Left cardiac atrium (tissue), 4 donors: ENCODE measurements around the gene CCDC78. TPM values are rescaled to one million over a fixed set of nuclear protein-coding genes. Genes with fewer than 3 reads are reported as not detected.

ENCODE experiments used
- ATAC-seq, 2 donors: fragments of 200-7000 bp; cut with Tn5 transposase; one replicate each; pipeline ENCODE4 v1.9.1; 2020; ENCODE audit warnings: mild to moderate bottlenecking in 2 of 2, moderate library complexity in 2 of 2
- DNase-seq: peaks from one replicate; pipeline ENCODE4 v3.0.0-alpha.2; 2020
- intact Hi-C, 2 donors: fragments of 100-400 bp; cut with DNase I; formaldehyde crosslinking; loops; one replicate each; pipeline versions ENCODE4 v1.14.1 to v1.15.1; 2022 to 2023
- long read RNA-seq: library from polyadenylated mRNA; unstranded; transcript quantifications from one replicate; pipeline ENCODE4 v2.0.0, GENCODE V29; 2021
- total RNA-seq, 2 donors: library from RNA; stranded (reverse); fragmentation: NEBNext Ultra II Directional; extraction: Animal tissue kit (Norgen Biotek cat#: 25700); gene quantifications; one replicate each; pipeline ENCODE4 v1.2.1, GENCODE V29; 2021
- donor health status: DM: no; HTN: yes; CAD: no.
- donor health status: DM: no; HTN: yes; CAD: no; lungs with severe emphysema.
- donor health status: DM: yes; HTN: yes; CAD: no.
- donor health status: Dilated cardiomyopathy.

CCDC78 gene
- under 1 TPM; 0.50 to 0.56 TPM for total RNA-seq
- long read RNA-seq: 0 reads

DNA sequence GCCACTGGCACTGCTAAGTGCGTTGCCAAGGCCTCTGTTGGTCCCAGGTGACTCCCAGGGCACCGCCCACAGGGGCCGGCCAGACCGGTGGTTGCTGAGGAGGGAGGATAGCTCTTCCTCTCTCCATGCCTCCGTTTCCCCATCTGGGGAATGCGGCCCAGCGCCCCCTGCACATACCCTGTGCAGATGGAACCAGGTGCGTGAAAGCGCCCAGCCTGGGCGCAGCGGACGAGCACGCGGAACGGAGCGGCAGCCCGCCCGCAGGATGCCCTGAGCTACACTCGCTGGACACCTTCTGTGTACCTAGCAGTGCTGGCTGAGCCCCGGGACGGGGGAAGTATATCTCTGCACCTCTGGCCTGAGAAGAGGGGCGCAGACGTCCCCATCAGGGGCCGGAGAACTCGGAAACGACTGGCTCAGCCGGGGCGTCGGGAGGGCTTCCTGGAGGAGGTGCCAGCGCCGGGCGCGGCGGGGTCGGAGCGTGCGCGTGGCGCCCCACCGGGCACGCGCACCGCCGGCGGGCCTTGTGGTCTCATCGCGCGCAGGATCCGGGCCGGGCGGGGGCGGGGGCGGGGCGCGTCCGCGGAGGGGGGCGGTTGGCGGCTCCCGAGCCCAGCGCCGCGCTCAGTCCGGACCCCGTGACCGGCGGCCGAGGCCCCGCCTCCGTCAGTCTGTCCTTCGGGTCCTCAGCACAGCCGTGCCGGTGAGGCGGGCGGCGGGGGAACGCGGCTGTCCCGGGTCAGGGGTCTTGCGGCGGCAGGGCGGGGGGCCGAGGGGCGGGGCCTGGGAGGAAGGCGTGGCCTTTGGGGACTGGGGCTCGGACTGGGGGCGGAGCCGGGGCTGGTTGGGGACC is at the start of gene CCDC78, which contains the start of gene HAGHL:
Gene CCDC78 (minus strand): TSS at position 6 of the 853 bp plus-strand sequence. CDS start 76 bp downstream, outside the sequence.
Gene HAGHL (plus strand): TSS at position 669 of the 853 bp plus-strand sequence. CDS start 404 bp downstream, outside the sequence.
- intact Hi-C loops: no loop called here
- ATAC-seq: peak; percentile 45 to 52
- DNase-seq: peak; percentile 78

DNA sequence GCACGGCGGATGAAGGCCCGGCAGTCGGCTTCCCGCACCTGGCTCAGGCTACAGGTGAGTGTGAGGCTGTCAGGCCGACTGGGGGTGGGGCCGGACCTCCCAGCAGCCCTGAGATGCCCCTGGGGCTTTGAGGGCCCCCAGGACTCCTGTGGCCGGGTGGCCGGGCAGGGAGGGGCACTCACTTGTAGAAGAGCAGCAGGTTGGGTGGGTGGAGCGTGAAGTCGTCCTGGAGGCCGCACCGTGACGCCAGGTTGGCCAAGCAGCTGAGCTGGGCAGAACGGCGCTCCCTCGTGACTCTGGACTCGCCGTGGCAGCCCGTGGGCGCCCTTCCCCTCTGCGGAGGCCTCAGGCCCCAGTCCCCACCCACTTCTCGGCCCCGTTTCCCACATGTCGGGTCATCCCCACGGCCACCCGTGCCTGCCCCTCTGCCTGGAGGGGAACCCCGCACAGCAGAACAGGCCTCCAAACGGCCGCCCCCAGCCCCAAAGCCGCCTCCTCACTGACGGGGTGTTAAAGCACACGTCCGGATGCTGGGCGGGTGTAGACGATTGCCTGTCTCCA is 49.1 kb upstream of the CCDC78 start:
- intact Hi-C loops: no loop called here
- DNase-seq (no peak), ATAC-seq (no peak)

DNA sequence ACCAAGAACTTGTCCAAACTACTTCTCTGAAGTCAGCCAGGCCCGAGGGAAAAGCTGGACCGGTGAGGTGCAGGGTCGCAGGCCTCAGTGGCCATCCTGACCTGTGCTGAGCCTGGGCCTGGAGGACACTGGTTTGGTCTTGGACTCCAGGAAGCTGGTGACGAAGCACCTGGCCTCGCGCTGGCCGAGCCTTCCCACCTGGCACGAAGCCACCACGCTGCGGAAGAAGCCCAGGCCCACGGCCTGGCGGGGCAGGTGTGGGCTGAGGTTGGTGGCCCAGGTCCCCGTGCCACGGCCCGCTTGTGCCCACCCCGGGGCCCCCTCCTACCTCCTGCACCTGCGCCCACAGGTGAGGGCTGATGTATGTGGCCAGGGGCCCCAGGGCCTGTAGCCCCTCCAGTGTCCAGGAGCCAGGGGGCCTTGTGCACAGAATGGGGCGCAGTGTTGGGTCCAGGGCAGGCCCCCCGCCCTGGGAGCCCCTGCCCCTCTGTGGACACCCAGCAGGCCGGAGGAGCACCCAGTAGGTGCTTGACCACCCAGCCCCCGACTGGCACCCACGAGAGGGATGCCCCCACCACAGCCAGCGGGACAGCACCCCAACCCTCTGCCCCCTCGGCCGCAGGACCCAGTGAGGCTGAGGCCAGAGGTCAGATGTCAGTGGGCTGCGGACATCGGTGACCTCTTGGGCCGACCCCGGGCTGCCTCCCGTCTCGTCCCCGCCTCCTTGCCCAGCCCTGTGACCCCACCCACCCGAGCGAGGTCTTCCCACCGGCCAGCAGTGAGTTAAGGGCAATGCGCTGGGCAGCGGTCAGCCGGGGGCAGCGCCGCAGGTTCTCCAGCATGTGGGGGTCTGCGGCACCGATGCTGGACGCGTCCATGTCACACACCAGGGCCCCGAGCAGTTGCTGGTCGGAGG is 48.1 kb upstream of the CCDC78 start:
- intact Hi-C loops: no loop called here
- ATAC-seq: peak; percentile 5 to 31
- DNase-seq: no peak

DNA sequence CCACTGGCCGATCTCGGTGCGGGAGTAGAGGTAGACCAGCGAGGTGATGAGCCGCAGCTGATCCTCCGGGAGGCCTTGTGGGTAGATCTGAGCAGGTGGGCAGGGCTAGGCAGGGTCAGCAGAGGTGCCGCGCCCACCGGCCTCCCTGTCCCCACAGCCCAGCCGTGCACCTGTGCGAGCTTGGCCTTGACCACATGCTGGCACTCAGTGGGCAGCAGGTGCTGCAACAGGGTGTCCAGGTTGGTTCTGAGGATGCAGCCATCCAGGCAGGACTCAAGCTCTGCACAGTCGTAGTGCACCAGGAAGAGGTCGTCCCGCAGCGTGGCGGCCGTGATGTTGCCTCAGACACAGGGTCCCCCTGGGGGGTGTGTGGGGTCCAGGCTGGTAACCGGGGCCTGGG is 46.7 kb upstream of the CCDC78 start:
- ATAC-seq: no peak
- intact Hi-C loops: no loop called here
- no peak for DNase-seq

DNA sequence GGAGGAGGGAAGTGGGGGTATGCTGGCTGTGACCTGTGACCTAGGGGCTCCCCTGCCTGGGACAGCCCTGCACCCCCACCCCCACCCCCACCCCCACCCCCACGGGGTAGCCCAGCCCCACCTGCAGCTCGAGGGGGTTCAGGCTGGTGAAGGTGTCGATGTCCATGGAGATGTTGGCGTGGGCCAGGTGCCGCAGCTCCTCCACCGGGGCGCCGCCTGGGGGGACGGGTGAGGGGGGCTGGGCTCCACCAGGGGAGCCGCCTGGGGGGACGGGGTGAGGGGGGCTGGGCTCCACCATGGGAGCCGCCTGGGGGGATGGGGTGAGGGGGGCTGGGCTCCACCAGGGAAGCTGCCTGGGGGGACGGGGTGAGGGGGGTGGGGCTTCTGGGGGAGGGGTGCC is 44.2 kb upstream of the CCDC78 start:
- ATAC-seq: no peak
- DNase-seq: no peak
- intact Hi-C loops: no loop called here

DNA sequence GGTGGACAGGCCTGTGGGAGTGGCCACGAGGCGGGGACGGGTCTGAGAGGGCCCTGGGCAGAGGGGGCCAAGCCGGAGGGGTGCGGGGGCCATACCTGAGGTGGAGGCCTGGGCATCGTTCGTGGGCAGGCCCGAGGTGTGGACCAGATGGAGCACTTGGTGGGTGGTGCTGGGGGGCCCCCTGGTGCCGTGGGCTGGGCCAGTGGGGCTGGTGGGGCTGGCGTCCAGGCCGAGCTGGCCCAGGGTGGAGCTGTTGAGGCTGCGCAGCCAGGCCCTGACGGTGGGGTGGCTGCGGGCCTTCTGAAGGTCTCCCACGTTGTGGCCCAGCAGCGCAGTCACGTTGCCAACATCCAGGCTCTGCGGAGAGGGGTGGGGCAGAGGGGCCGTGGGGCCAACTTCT is 43.7 kb upstream of the CCDC78 start:
- intact Hi-C loops: no loop called here
- DNase-seq: no peak

DNA sequence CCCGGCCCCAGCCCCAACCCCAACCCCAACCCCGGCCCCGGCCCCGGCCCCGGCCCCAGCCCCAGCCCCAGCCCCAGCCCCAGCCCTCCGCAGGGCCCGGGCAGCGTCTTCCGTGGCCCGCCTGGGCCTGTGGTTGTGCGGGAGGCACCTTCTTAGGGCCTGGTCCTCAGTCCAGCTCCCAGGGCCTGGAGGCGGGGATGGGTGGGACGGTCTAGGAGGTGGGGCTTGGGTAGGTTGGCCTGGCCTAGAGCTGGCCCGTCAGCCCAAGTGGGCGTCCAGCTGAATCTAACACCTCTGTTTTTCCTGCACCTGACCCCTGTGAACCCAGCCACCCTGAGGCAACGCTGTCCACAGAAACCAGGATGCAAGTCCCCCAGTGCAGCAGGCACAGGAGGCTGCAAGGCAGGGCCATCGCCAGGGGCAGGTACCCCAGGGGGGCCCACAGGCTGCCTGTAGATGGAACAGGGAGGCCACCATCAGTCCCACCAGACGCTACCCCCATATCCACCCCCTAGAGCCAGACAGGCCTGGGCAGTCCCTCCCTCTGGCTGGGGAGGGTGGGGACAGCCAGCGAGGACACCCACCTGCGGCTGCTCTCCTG is 43.0 kb upstream of the CCDC78 start:
- intact Hi-C loops: no loop called here
- no peak for DNase-seq
- ATAC-seq: peak in 1 of 2 donors; percentile 15

More for the DNA sequence above, 43.7 kb upstream of the CCDC78 start:
- ATAC-seq: peak in 1 of 2 donors; percentile 6

DNA sequence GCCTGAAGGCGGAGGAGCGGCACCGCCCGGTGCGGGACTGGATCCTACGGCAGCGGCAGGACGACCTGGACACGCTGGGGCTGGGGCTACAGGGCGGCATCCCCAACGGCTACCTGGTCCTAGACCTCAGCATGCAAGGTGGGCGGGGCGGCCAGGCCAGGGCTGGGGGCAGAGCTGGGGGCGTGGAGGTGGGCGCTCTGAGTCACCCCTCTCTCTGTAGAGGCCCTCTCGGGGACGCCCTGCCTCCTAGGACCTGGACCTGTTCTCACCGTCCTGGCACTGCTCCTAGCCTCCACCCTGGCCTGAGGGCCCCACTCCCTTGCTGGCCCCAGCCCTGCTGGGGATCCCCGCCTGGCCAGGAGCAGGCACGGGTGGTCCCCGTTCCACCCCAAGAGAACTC is 42.2 kb upstream of the CCDC78 start:
- ATAC-seq (no peak), DNase-seq (no peak)
- intact Hi-C loops: no loop called here

DNA sequence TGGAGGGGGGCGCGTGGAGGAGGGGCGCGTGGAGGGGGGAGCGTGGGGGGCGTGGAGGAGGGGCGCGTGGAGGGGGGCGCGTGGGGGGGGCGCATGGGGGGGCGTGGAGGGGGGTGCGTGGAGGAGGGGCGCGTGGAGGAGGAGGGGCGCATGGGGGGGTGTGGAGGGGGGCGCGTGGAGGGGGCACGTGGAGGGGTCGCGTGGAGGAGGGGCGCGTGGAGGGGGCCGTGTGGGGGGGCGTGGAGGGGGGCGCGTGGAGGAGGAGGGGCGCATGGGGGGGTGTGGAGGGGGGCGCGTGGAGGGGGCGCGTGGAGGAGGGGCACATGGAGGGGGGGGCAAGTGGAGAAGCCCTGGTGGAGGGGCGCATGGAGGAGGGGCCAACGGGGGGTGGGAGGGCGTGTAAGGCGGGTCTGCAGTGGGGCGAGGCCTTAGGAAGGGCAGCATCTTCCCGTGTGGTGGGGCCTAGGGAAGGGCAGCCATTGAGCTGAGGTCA is 41.5 kb upstream of the CCDC78 start:
- no peak for ATAC-seq
- intact Hi-C loops: no loop called here
- no peak for DNase-seq

DNA sequence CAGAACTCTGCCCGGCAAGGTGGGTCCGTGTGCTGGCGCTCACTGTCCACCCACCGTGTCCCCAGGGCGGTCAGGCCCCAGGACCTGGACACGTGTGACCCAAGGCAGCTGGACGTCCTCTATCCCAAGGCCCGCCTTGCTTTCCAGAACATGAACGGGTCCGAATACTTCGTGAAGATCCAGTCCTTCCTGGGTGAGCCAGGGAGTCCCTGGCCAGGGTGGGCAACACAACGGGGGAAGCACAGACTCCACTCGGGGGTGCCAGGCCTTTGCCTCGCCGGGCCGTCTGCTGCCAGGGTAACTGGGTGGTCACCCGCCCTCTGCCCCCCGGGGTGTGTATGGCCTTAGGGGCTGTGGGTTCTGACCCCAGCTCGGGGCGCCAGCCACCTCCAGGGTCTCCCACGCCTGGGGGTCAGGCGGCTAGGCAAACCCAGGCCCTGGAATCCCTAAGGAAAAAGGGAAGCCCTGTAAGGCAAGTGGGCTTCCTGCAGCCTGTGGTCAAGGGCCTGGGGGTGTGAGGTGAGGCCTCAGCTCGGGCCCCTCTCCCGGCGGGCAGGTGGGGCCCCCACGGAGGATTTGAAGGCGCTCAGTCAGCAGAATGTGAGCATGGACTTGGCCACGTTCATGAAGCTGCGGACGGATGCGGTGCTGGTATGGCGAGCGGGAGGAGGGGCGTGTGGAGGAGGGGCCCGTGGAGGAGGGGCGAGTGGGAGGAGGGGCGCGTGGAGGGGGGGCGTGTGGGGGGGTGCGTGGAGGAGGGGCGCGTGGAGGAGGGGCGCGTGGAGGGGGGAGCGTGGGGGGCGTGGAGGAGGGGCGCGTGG is 40.8 kb upstream of the CCDC78 start:
- intact Hi-C loops: no loop called here
- no peak for ATAC-seq
- DNase-seq: no peak

DNA sequence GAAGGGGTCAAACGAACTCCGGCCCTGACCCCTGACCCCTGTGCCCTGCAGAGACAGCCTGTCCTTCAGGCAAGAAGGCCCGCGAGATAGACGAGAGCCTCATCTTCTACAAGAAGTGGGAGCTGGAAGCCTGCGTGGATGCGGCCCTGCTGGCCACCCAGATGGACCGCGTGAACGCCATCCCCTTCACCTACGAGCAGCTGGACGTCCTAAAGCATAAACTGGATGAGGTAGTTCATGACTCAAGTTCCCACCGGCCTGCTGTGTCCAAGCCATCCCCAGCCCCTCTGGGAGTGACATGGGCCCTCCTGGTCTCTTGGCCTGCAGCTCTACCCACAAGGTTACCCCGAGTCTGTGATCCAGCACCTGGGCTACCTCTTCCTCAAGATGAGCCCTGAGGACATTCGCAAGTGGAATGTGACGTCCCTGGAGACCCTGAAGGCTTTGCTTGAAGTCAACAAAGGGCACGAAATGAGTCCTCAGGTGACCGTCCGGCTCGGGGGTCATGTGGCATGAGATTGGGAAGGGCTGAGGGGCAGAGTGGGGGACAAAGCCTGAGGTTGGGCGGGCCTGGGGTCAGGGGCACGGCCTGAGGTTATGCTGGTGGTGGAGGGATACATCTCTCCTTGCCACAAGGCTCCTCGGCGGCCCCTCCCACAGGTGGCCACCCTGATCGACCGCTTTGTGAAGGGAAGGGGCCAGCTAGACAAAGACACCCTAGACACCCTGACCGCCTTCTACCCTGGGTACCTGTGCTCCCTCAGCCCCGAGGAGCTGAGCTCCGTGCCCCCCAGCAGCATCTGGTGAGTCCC is 40.0 kb upstream of the CCDC78 start:
- ATAC-seq: no peak
- no peak for DNase-seq
- intact Hi-C loops: no loop called here

DNA sequence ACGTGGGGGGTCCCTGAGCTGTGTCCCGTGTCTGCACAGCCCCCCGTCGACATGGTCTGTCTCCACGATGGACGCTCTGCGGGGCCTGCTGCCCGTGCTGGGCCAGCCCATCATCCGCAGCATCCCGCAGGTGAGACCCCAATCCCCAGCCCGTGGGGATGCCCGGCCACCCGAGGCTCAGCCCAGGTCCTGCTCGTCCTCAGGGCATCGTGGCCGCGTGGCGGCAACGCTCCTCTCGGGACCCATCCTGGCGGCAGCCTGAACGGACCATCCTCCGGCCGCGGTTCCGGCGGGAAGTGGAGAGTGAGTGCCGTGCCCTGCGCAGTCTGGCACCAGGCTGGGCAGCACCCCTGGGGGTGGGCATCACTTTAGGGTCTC is 39.2 kb upstream of the CCDC78 start:
- ATAC-seq: no peak
- intact Hi-C loops: no loop called here
- no peak for DNase-seq

DNA sequence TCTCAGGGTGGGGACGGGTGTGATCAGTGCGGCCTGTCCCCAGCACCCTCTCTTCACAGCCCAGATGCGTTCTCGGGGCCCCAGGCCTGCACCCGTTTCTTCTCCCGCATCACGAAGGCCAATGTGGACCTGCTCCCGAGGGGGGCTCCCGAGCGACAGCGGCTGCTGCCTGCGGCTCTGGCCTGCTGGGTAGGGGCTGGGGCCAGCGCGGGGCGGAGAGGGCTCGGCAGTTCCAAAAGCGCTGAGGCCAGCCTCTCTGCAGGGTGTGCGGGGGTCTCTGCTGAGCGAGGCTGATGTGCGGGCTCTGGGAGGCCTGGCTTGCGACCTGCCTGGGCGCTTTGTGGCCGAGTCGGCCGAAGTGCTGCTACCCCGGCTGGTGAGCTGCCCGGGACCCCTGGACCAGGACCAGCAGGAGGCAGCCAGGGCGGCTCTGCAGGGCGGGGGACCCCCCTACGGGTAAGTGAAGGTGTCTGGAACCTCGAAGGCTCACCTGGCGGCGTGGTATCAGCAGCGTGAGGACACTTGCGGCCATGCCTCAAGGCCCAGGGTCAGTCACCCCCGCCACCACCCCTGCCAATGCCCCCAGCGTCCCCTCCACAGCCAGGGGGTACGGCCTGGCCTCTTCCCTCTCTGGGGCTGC is 38.7 kb upstream of the CCDC78 start:
- intact Hi-C loops: no loop called here
- ATAC-seq: no peak
- DNase-seq: no peak

DNA sequence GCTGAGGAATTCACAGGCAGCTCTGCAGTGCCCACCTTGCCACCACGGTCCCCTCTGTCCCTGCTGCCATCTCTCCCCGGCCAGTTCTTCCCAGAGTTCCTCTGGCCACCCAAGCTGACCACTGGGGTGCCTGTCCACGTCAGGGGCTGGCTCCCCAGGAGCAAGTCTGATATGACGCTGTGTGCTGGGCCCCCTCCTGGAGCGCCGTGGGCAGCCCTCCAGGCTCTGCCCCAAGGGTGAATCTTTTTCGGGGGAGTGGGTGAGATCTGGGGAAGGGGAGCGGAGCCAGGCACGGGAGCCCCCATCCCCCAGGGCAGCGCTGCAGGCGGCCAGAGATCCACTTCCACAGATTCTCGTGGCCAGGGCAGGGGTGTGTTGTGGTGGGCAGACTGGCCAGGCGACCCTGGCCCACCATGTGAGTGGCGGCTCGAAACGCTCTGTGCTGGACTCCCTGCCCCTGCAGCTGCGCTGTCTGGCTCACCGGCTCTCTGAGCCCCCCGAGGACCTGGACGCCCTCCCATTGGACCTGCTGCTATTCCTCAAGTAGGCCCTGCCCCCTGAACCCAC is 38.0 kb upstream of the CCDC78 start:
- ATAC-seq (no peak), DNase-seq (no peak)
- intact Hi-C loops: no loop called here

DNA sequence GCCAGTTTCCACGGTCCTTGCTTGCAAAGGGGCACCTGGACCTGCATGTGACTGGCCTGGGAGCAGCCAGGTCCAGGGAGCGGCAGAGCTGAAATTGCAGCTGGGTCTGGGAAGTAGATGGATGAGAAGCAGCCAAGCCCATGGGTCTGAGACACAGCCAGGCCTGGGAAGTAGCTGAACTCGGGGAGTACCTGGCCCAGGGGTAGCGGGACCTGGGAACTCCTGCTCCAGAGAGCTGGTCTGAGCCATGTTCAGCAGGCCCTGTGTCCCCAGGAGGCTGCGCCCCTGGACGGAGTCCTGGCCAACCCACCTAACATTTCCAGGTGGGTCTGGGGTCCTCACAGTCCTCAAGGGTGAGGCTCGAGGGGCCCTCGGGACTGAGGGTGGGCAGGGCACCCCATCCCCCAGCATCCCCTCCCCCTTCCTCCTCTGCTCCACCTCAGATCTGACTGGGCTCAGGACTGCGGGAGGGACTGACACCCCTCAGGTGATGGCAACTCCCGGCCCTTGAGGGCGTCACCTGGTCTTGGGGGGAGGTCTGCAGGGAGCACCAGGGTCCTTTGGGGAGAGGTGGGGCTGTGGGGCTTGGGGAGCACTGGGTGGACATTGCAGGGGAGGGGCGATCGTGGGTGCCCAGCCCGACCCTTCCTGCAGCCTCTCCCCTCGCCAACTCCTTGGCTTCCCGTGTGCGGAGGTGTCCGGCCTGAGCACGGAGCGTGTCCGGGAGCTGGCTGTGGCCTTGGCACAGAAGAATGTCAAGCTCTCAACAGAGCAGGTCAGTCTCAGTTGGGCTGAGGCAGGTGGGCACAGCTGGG is 37.3 kb upstream of the CCDC78 start:
- ATAC-seq (no peak), DNase-seq (no peak)
- intact Hi-C loops: no loop called here
